Measurements from ENCODE around the gene TMEM185A. TPM values are rescaled to one million over a fixed set of nuclear protein-coding genes. Genes with fewer than 3 reads are reported as not detected.
"Not testable (repeated sequence)": the region's sequence is repeated elsewhere in the genome, so short reads cannot be mapped to it uniquely, and the experiment has no call there.

The TMEM185A gene
- total RNA-seq (ENCODE audit: low replicate concordance): 31.4 and 31.9 TPM in 2 replicates
- long read RNA-seq, partial matches to known transcripts: 8 of 21 reads
- long read RNA-seq, other reads (novel, unspliced or antisense): 5 of 21 reads

GRCh38 chrX:149631234-149632165 is at the start of gene TMEM185A:
TMEM185A (minus strand) TSS chrX:149631792; CDS start chrX:149631580, 212 bp downstream.
- TF ChIP-seq, protein P1, sequence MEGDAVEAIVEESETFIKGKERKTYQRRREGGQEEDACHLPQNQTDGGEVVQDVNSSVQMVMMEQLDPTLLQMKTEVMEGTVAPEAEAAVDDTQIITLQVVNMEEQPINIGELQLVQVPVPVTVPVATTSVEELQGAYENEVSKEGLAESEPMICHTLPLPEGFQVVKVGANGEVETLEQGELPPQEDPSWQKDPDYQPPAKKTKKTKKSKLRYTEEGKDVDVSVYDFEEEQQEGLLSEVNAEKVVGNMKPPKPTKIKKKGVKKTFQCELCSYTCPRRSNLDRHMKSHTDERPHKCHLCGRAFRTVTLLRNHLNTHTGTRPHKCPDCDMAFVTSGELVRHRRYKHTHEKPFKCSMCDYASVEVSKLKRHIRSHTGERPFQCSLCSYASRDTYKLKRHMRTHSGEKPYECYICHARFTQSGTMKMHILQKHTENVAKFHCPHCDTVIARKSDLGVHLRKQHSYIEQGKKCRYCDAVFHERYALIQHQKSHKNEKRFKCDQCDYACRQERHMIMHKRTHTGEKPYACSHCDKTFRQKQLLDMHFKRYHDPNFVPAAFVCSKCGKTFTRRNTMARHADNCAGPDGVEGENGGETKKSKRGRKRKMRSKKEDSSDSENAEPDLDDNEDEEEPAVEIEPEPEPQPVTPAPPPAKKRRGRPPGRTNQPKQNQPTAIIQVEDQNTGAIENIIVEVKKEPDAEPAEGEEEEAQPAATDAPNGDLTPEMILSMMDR (conservative IDR thresholded peaks at IDR 0.05): no peak
- Mint-ChIP-seq H3K27me3 (peaks cover 3% of the 10 kb centered on the region), H3K27ac (peak within 1 kb of the TSS; percentile 83), H3K9me3 (peaks cover 2% of the 10 kb centered on the region), H3K4me3 (peak within 1 kb of the TSS; percentile 94), H3K36me3 (no peaks in the 10 kb centered on the region), H3K4me1 (ENCODE audit: unreplicated experiment) (peaks cover 11% of the 10 kb centered on the region)
- peak; percentile 78 for DNase-seq (ENCODE audit: extremely low spot score, unreplicated experiment)

DNA sequence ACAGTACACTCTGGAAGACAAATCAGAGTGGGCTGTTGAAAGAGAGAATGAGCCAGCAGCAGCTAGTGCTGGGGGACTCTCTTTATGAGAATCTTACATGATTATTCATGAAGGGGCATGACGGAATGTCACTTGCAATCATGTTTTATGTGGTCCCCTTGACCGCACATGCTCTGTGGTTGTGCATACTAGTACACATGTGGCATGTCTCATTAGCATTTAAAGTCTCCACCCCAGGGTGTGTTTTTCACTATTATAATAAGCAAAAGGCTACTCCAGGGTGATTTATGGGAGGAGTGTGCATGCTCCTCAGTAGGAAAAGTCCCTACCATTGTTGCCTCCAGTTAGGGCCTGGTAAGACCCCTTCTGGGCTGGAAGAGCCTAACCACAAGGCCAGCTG is 49.6 kb upstream of the TMEM185A start:
- H3K27me3 Mint-ChIP-seq: no peaks in the 10 kb centered on the region
- H3K36me3 Mint-ChIP-seq: no peaks in the 10 kb centered on the region
- DNase-seq (ENCODE audit: extremely low spot score, unreplicated experiment): no peak
- H3K4me1 Mint-ChIP-seq (ENCODE audit: unreplicated experiment): no peaks in the 10 kb centered on the region
- TF ChIP-seq, protein P1 (conservative IDR thresholded peaks at IDR 0.05): no peak
- no peak overlapping the region for H3K4me3 Mint-ChIP-seq
- no peak overlapping the region for H3K27ac Mint-ChIP-seq
- H3K9me3 Mint-ChIP-seq: peaks cover 7% of the 10 kb centered on the region

DNA sequence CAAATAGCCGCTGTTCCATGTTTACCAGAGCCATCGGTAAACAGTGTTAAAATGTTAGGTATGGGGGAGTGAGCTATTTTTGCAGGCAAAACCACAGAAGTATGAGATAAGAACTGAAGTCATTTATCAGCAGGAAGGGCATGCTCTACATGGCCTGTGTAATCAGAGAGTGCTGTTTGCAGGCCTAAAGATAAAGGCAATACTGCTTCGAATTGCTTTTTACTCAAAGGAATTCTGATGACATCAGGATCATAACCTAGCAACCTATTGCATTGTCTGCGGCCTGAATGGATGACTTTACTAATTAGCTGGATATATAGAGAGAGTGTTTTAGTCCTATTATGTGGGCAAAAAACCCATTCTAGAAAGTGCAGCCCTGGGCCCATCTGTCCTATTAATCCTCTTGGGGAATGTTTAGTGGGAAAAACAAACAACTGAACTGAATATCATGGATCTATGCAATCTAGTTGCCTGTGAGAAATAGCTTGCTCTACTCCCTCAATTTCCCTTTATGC is 47.6 kb upstream of the TMEM185A start:
- not testable (repeated sequence) for H3K27me3 Mint-ChIP-seq; H3K36me3 Mint-ChIP-seq; H3K27ac Mint-ChIP-seq; DNase-seq (ENCODE audit: extremely low spot score, unreplicated experiment); H3K9me3 Mint-ChIP-seq; H3K4me1 Mint-ChIP-seq (ENCODE audit: unreplicated experiment); H3K4me3 Mint-ChIP-seq

- not testable (repeated sequence) for H3K4me1 Mint-ChIP-seq (ENCODE audit: unreplicated experiment); H3K9me3 Mint-ChIP-seq; H3K27me3 Mint-ChIP-seq; H3K4me3 Mint-ChIP-seq; DNase-seq (ENCODE audit: extremely low spot score, unreplicated experiment); H3K27ac Mint-ChIP-seq; H3K36me3 Mint-ChIP-seq
Observed at GRCh38 chrX:149675554-149675953, 44.0 kb upstream of the TMEM185A start.

DNA sequence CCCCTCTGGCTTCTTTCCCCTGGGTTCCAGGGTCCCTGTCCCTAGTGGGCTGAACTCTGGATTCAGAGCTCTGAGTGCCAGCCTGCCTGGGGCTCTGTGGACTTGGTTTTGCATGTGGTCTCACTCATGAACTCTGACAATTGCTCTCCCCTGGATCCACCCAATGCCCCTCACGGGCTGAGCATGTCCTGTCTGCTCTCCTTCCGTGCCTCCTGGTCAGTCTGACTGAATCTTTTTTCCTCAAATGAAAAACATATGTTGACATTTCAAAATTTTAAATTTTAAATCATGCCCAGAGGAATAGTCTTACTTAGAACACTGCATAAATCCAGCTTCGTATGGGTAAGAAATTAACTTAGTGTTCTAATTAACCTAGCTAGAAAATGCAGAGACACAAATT is 43.5 kb upstream of the TMEM185A start:
- not testable (repeated sequence) for H3K27ac Mint-ChIP-seq; H3K9me3 Mint-ChIP-seq; H3K4me1 Mint-ChIP-seq (ENCODE audit: unreplicated experiment); H3K4me3 Mint-ChIP-seq; H3K27me3 Mint-ChIP-seq; H3K36me3 Mint-ChIP-seq; DNase-seq (ENCODE audit: extremely low spot score, unreplicated experiment)

DNA sequence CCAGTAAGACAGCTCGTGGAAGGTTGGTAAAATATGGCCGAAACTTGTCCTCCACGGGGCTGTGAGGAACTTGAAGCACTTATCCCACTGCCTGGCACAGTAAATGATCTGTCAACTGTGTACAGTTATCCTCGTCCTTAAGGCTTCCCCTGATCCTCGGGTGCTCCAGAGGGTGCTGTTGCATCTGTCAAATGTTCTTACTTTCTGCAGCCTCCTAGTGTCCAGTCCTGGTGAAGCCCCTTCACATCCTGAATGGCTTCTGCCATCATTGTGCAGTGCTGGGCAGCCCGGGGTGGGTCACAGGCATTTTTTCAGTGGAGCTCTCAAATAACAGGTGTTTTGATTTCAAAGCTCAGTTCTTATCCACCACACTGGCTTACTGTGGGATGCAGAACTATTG is 29.0 kb upstream of the TMEM185A start:
- H3K27me3 Mint-ChIP-seq; H3K4me3 Mint-ChIP-seq; H3K4me1 Mint-ChIP-seq (ENCODE audit: unreplicated experiment); H3K36me3 Mint-ChIP-seq; DNase-seq (ENCODE audit: extremely low spot score, unreplicated experiment); H3K9me3 Mint-ChIP-seq; H3K27ac Mint-ChIP-seq: not testable (repeated sequence)

- not testable (repeated sequence) for H3K4me3 Mint-ChIP-seq; H3K36me3 Mint-ChIP-seq; H3K27ac Mint-ChIP-seq; H3K9me3 Mint-ChIP-seq; DNase-seq (ENCODE audit: extremely low spot score, unreplicated experiment); H3K27me3 Mint-ChIP-seq; H3K4me1 Mint-ChIP-seq (ENCODE audit: unreplicated experiment)
Observed at GRCh38 chrX:149656260-149656884, 24.8 kb upstream of the TMEM185A start.
